DMS153 treated with DMSO at 0.1 percent for 48 hours (cell line): ENCODE data around the gene DNAJA1.
"Not testable (repeated sequence)": the region's sequence is repeated elsewhere in the genome, so short reads cannot be mapped to it uniquely, and the experiment has no call there.

Experiments
- DNase-seq: peaks from one replicate; lab custom pipeline; 2025; ENCODE audit not compliant: unreplicated experiment; lab: John Stamatoyannopoulos, UW

The DNAJA1 gene

DNA sequence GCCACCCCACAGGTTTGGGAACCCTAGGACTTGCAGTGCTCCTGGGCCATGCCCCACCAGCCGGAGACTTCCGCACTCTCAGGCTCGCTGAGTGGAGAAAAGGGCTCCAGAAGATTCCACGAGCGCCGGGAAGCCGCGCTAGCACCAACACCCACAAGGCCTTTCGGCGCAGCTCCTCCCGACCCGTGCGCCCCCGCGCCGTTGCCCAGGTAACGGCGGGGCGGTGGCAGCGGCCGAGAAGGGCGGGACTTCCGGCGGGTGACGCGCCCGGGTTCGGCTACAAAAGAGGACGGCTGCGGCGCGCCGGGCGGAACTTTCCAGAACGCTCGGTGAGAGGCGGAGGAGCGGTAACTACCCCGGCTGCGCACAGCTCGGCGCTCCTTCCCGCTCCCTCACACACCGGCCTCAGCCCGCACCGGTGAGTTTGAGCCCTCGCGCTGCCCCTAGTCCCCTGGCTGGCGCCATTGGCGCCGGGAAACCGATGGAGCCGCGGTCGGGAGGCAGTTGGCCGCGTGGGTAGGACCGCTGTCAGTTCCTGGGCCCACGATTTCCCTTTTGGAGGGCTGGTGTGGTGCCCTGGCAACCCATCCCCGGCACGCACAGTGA is at the start of gene DNAJA1:
DNAJA1 (plus strand) TSS at position 308 of the 606 bp plus-strand sequence. CDS start 1,212 bp downstream, outside the sequence.
- DNase-seq: peak; percentile 87

- DNase-seq: no peak
These were observed 47.0 kb upstream of the DNAJA1 start for GRCh38 chr9:32978051-32978450.

DNA sequence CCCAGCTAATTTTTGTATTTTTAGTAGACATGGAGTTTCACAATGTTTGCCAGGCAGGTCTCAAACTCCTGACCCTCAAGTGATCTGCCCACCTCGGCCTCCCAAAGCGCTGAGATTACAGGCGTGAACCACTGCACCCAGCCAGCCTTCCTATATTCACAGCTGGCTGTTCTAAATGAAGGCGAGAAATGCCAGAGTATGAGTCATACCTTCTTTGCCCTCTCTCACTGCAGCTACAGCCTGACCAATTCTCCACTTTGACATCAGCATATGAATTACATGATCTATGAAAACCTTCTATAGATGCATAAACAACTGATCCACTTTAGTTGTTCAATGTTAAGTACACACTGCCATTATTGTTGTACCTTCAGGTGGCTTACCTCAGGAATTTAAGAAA is 38.1 kb upstream of the DNAJA1 start:
- DNase-seq: no peak

DNA sequence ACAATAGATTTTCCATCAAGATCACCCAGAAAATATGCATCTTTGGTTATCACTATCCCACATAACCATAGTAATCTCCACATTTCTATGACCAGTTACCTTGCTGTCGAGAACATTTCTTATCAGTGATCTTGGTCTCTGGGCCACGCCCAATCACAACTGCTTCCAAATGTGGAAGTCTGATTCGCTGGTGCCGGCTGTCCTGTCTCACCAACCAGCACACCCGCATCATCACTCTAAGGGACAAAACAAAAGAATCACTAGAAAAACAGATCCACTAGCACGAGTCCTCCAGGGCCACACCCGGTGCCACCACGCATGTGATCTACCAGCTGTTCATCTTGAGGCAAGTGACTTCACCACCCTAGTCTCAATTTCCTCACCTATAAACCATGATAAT is 35.4 kb upstream of the DNAJA1 start:
- no peak for DNase-seq

GRCh38 chr9:32991897-32992594 is 33.0 kb upstream of the DNAJA1 start:
- DNase-seq: no peak

- DNase-seq: no peak
These were observed 32.4 kb upstream of the DNAJA1 start for GRCh38 chr9:32992595-32993238.

DNA sequence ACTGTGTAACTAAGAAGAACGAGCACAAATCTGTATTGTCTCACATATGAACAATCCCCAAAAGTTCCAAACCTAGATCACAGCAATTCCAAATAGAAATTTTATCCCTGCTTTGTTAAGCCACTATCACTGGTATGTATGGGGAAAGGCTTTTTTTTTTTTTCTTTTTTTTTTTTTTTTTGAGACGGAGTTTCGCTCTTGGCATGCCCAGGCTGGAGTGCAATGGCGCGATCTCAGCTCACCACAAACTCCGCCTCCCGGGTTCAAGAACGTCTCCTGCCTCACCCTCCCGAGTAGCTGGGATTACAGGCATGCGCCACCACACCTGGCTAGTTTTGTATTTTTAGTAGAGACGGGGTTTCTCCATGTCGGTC is 24.4 kb upstream of the DNAJA1 start:
- not testable (repeated sequence) for DNase-seq

- not testable (repeated sequence) for DNase-seq
These were observed 19.7 kb upstream of the DNAJA1 start for GRCh38 chr9:33005335-33005734.

DNA sequence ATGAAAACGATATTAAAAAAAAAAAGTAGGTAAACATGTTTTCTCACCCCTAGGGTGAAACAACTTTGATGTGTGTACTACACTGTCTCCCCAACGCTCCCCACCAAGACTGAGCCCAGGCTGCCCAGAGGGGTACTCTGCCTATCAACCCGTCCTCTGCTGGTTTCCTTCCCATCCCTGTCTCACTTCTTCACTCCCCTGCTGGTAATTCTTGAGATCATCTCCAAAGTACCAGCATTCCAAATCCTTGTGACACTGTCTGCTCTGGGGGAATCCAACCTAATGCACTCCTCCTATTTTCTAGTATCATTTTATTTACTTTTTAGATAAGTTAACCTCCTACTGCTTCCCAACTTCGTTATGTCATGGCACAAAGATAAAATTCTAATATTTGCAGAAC is 17.3 kb upstream of the DNAJA1 start:
- no peak for DNase-seq

- no peak for DNase-seq
These were observed 13.2 kb upstream of the DNAJA1 start for GRCh38 chr9:33011831-33012230.

DNA sequence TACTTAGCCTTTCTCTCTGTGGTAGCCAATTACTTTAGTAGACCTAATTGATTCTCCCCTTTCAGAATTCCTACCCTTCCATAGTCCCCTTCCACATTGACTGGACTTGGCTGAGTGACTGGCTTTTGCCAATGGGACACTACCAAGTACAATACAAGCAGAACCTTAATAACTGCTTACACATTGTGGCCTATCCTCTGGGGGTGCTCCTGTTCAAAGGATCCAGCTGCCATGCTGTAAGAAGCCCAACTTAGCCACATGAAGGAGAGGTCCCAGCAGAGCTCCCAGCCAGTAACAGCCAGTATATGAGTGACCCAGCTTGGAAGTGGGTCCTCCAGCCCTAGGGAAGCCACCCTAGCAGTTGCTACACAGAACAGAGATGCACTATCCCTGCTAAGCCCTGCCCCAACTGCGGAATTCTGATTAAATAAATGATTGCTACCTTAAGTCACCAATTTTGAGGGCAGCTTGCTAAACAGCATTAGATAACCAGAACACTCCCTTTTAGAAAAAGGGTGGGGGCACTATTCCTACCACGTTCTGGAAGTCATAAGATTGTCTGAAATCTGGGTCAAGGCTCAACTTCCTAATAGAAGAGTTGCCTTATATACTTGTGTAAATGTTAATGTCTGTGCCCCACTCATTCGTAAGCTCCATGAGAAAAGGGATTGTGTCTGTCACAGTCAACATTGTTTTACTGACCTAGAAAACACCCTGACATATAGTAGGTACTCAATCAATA is 12.6 kb upstream of the DNAJA1 start:
- DNase-seq: no peak

DNA sequence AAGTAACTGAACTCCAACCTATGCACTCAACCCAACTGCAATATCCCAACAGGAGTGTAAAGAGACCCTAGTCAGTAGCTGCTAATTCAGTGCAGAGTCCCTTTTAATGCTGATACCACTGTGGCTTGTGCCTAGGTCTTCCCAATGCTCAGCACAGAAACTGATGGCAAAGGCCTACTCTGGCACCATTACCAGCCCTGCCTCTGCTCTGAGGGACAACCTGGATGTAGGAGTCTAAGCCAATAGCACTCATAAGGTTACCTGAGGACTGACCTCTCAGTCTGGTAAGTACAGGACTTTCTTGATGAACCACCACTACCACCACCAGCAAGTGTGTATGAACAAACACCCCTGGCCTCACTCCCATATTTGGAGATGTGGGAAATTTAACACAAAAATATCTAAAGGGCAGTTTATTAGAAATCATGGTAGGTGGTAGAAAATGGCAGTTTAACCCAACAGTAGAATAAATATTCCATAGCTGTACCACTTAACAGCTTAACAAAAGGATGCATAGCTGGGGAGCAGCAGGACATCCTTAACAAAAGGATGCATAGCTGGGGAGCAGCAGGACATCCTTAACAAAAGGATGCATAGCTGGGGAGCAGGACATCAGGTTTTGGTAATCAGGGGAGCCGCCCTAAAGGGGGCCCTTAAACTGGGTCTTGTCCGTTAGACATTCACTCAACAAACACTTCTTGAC is 11.0 kb upstream of the DNAJA1 start:
- DNase-seq: no peak

- no peak for DNase-seq
These were observed 10.4 kb upstream of the DNAJA1 start for GRCh38 chr9:33014665-33015014.

DNA sequence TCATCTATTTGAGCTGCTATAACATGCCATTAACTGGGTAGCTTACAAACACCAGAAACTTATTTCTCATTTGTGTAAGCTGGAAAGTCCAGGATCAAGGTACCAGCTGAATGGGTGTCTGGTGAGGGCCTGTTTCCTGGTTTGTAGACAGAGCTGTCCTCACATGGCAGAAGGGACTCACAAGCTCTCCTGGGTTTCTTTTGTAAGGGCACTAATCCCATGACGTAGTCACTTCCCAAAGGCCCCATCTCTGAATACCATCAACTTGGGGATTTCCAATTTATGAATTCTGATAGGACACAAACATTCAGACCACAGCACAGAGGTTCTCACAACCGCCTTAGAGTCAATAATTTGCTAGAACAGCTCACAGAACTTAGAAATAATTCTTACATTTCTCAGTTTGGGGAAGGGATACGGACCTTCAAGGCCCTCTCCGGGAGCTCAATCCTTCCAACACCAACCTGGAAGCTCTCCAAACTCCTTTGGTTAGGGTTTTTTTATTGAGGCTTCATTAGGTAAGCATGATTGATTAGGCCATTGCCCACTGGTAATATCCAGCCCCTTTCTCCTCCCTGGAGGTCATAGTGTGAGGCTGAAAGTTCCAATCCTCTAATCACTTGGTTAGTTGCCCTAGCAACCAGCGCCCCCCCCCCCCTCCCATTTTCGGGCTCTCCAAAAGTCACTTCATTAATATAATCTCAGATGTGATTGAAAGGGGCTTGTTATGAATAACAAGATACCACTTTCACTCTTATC is 7.6 kb upstream of the DNAJA1 start:
- no peak for DNase-seq

GRCh38 chr9:33019797-33020196 is 5.3 kb upstream of the DNAJA1 start:
- DNase-seq: no peak

DNA sequence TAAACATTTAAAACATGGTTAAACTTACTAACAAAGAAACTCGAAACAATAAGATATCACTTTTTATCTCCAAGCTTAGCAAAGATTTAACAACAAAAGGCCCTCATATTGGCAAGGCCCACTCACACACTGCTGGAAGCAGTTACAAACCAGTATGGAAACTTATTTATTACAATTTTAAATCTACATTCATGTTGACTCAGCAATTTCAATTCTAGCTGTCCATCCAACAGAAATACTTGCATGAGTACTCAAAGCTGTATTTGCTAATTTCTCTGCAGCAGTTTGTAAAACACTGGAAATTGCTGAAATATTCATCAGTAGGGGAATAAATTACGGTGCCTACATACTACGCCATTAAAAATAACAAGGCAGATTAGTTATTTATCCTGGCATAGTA is 2.8 kb upstream of the DNAJA1 start:
- no peak for DNase-seq

GRCh38 chr9:33022755-33023154 is 2.3 kb upstream of the DNAJA1 start:
- no peak for DNase-seq

DNA sequence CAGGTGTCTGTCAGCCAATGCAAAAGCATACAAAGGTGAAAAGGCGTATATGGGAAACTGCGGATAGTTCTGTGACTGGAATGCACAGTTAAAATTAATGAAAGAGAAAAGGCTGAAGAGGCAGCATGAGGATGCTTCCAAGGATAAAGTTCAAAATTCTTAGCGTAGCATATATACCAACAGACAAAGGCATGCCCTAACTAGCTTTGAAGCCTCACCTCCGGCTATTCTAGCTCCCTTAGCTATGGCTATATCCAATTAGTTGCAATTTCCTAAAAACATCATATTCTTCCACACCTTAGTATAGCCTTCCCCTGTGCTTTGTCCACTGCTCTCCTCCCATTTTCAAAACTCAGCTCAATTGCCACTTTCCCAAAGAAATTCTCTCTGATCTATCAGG is 1.4 kb upstream of the DNAJA1 start:
- DNase-seq: no peak

DNA sequence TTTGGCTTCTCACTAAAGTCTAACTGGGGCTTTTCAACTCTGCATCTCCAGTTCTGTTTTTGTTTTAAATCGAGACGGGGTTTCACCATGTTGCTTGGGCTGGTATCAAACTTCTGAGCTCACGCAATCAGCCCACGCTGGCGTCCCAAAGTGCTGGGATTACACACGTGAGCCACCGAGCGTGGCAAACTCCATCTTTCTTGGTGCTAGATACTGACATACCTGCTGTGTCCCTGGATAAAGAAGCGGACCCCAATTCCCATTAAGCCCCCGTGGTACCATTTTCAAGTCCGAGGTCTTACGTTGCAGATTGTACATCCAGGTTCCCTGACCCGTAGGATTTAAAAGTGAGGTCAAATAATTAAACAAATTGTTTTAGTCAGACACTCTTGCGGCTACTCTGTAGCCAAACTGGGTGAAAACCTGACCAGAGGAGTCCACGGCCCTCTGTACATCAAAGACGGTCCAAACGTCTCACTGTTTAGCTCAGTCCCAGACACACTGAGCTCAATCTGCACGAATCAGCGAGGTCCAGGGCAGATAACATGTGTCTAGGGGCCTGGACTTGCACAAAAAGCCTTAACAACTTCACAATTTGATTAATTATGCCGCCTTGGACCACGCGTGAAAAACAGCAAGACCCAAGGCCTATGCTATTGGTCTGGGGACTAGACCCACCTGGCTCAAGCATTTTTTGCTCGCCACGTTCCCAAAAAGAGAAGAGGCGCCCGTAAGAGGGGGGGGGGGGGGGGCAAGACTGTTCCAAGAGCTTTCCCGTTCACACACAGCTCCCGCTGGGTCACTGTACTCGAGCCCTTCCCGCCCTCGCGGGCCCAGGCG is 727 bp upstream of the DNAJA1 start:
- no peak for DNase-seq
